Activated naive CD4-positive, alpha-beta T cell treated with Interleukin-2 at 50 U/mL for 16 hours (primary cell): ENCODE data around the gene CCDC57.
A peak's percentile ranks its signal among the peaks of the same experiment; 100 is the strongest.

Experiments
- DNase-seq: peaks from one replicate; pipeline ENCODE4 v3.0.0-alpha.2; 2020

The CCDC57 gene

GRCh38 chr17:82101767-82102679, 110.6 kb downstream of the CCDC57 start:
- no peak for DNase-seq

- DNase-seq: no peak
Observed at GRCh38 chr17:82101301-82101715, 111.3 kb downstream of the CCDC57 start.

GRCh38 chr17:82100502-82101298, 111.9 kb downstream of the CCDC57 start:
- DNase-seq: no peak

GRCh38 chr17:82098939-82099763, 113.5 kb downstream of the CCDC57 start:
- no peak for DNase-seq

DNA sequence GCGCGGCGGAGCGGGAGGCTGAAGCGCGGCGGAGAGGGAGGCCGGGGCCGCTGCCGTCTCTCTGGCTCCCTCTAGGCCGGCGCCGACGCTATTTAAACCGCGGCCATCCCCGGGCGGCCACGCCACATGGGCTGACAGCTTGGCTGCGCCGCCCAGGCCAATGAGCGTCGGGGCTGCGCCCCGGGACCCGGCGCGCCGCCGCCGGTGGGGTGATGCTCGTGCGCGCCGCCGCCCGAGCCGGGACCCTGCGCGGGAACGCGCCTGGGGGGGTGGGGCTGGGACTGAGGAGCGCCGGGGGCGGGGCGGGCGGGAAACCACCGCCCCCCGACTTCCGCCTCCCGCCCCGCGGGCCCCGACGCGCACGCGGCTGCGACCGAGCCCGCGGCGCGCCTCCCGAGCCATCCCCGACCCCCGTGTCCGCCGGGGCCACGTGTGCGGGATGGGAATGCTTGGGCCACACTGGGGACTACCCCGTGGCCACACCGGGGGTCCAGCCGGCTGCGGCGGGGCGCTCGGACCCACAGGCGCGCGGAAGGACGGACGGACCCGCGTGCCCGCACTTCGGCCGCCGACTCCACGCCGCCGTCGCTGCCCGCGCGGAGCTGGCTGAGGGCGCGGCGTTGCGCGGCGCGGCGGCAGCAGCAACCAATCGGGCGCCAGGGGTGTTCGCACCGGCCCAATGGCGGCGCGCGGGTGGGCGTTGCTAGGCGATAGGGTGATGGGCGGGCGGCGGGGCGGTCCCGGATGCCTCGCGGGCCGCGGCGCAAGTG, 114.3 kb downstream of the CCDC57 start, which contains the start of gene FASN:
Gene FASN (minus strand): TSS at position 68 of the 770 bp plus-strand sequence. CDS start 1,791 bp downstream, outside the sequence.
- peak; percentile 93 for DNase-seq

GRCh38 chr17:82097919-82098168, 114.8 kb downstream of the CCDC57 start:
- DNase-seq: no peak

DNA sequence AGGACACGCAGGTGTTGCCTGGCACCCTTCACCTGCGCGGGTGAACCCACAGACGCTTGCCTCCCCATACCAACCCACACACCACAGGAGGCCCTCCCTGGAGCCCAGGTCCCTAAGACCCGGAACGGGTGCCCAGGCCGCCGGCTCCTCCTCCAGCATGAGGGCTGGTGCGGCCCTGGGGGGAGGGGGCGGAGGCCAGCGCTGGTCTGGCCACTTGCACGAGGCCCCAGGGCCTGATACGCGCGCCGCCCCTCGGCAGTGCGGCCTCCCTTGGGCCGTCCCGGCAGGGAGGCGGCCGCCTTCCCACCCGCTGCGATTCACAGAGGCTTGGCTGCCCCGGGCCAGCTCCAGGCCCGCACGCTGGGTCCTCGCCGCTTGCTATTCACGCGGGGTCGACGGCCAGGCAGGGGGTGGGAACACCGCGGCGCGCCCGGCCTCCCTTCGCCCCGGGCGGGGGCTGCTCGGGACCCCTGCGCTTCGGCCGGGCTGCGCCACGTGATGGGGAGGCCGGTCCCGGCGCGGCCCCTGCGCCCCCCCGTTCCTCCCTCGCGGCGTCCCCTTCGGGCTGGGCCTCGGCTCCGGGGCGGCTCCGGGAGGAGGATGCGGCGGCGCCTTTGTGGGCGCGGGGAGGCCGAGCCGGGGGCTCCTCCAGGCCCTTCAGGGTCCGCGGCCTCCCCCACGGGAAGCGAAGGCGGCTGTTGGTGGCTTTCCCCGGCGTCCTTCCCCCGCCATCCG, 115.3 kb downstream of the CCDC57 start:
- peak; percentile 54 for DNase-seq

- DNase-seq: no peak
Observed at GRCh38 chr17:82096709-82097183, 115.9 kb downstream of the CCDC57 start.

- DNase-seq: no peak
Observed at GRCh38 chr17:82095777-82096708, 116.6 kb downstream of the CCDC57 start.

GRCh38 chr17:82094931-82095776, 117.5 kb downstream of the CCDC57 start:
- DNase-seq: no peak

GRCh38 chr17:82092995-82093751, 119.5 kb downstream of the CCDC57 start:
- DNase-seq: no peak

- DNase-seq: no peak
Observed at GRCh38 chr17:82092628-82092994, 120.0 kb downstream of the CCDC57 start.

GRCh38 chr17:82092094-82092586, 120.5 kb downstream of the CCDC57 start:
- no peak for DNase-seq

GRCh38 chr17:82091264-82092066, 121.2 kb downstream of the CCDC57 start:
- no peak for DNase-seq

DNA sequence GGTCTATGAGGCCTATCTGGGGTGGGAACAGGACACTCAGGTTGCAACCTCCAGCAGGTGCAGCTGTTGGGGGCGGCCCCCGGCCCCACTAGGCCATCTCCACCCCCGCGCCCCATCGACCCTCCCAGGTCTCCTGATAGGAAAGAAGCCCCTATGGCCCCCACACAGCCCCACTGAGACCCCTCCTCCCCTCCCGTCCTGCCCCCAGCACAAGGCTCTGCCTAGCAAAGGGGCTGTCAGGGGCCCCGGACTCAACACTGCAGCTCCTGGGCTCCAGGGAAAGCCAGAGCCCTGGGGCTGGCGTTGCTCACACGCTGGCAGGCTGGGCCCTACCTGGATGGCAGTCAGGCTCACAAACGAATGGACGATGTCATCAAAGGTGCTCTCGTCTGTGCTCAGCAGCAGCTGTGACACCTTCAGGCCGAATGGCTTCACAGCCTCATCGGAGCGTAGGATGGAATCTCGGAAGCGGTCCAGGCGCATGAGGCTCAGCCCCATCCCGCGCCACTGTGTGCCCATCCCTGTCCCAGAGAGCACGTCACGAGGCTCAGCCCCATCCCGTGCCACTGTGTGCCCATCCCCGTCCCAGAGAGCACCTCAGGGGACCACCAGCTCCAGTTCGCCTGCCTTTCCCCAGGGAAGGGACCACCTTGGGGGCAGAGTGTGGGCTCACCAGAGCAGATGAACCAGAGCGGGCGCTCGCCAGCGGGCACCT, 121.9 kb downstream of the CCDC57 start:
- no peak for DNase-seq

- DNase-seq: no peak
Observed at GRCh38 chr17:82089723-82090548, 122.7 kb downstream of the CCDC57 start.
